CD14-positive monocyte (primary cell): ENCODE measurements around the gene RBMS1. TPM values are rescaled to one million over a fixed set of nuclear protein-coding genes. Genes with fewer than 3 reads are reported as not detected.
A peak's percentile ranks its signal among the peaks of the same experiment; 100 is the strongest.

Experiments
- DNase-seq, 3 donors: peaks; one replicate each; pipeline ENCODE4 v3.0.0-alpha.2; 2011 to 2022
- H2AFZ ChIP-seq: 2 replicates; pipeline ENCODE4 v1.6.0; 2012; ENCODE audit warnings: mild to moderate bottlenecking, low read depth, low read length, inconsistent platforms; ENCODE audit not compliant: insufficient read depth, poor library complexity, severe bottlenecking
- H3K27ac ChIP-seq, 2 donors: 1 replicate in 1 of 2; 2 replicates in 1 of 2; pipeline ENCODE4 v1.5.1; 2012 to 2013; ENCODE audit warnings: low read length in 2 of 2, control low read depth in 1 of 2, inconsistent platforms in 1 of 2, low read depth in 1 of 2, mild to moderate bottlenecking in 1 of 2
- H3K27me3 ChIP-seq, 2 donors: one replicate each; pipeline versions ENCODE4 v1.6.0 to v1.6.1; 2011 to 2013; ENCODE audit warnings: low read length in 2 of 2; ENCODE audit not compliant: control insufficient read depth in 2 of 2, insufficient read depth in 2 of 2
- H3K36me3 ChIP-seq, 2 donors: replicated peaks in 1 of 2; 1 replicate in 1 of 2; 2 replicates in 1 of 2; pipeline versions ENCODE4 v1.5.1 to v1.6.1; 2012 to 2013; ENCODE audit warnings: low read length in 2 of 2, control low read depth in 1 of 2, inconsistent platforms in 1 of 2, mild to moderate bottlenecking in 1 of 2; ENCODE audit not compliant: insufficient read depth in 2 of 2, control insufficient read depth in 1 of 2
- H3K4me1 ChIP-seq, 2 donors: 1 replicate in 1 of 2; 2 replicates in 1 of 2; pipeline versions ENCODE4 v1.5.1 to v1.6.1; 2012 to 2013; ENCODE audit warnings: low read length in 2 of 2, control low read depth in 1 of 2, inconsistent platforms in 1 of 2, mild to moderate bottlenecking in 1 of 2, moderate library complexity in 1 of 2; ENCODE audit not compliant: insufficient read depth in 2 of 2, control insufficient read depth in 1 of 2
- H3K4me2 ChIP-seq: replicated peaks from 2 replicates; pipeline ENCODE3; 2012; ENCODE audit warnings: low read length, moderate library complexity, mild to moderate bottlenecking; ENCODE audit not compliant: poor library complexity, severe bottlenecking; ENCODE audit errors: extremely low read depth
- H3K4me3 ChIP-seq, 3 experiments: fragments of 200-600 bp in 1 of 3; sonication (generic) in 1 of 3; replicated peaks in 1 of 3; 1 replicate in 2 of 3; 2 replicates in 1 of 3; pipeline ENCODE4 v1.5.1; 2011 to 2013; ENCODE audit warnings: low read length in 3 of 3, mild to moderate bottlenecking in 3 of 3, control low read depth in 2 of 3, low read depth in 2 of 3, inconsistent platforms in 1 of 3, moderate library complexity in 1 of 3
- H3K79me2 ChIP-seq: 2 replicates; pipeline ENCODE4 v1.6.0; 2012; ENCODE audit warnings: mild to moderate bottlenecking, control low read depth, inconsistent platforms, low read length, moderate library complexity; ENCODE audit not compliant: insufficient read depth
- H3K9ac ChIP-seq: 2 replicates; pipeline ENCODE4 v1.6.0; 2017; ENCODE audit warnings: low read length, mild to moderate bottlenecking; ENCODE audit not compliant: insufficient read depth, poor library complexity, severe bottlenecking
- H3K9me3 ChIP-seq, 2 donors: replicated peaks in 1 of 2; 1 replicate in 1 of 2; 2 replicates in 1 of 2; pipeline versions ENCODE4 v1.5.1 to v1.6.1; 2012 to 2013; ENCODE audit warnings: low read length in 2 of 2, control low read depth in 1 of 2; ENCODE audit not compliant: control insufficient read depth in 1 of 2, insufficient read depth in 1 of 2
- H4K20me1 ChIP-seq: 2 replicates; pipeline ENCODE4 v1.6.0; 2012; ENCODE audit warnings: mild to moderate bottlenecking, low read length, control low read depth, moderate library complexity; ENCODE audit not compliant: insufficient read depth
- H3K27ac Mint-ChIP-seq, 7 donors: one replicate each; pipeline ENCODE4 v1.8.0; 2020; ENCODE audit warnings: mild to moderate bottlenecking in 7 of 7, mixed read lengths in 7 of 7, moderate library complexity in 6 of 7, inconsistent platforms in 2 of 7
- H3K27me3 Mint-ChIP-seq, 3 donors: one replicate each; pipeline ENCODE4 v1.8.0; 2021 to 2022; ENCODE audit warnings: low read depth in 3 of 3, mild to moderate bottlenecking in 3 of 3, mixed read lengths in 3 of 3, moderate library complexity in 3 of 3, inconsistent platforms in 1 of 3
- H3K36me3 Mint-ChIP-seq, 2 donors: one replicate each; pipeline ENCODE4 v1.8.0; 2020; ENCODE audit warnings: mixed read lengths in 2 of 2, inconsistent platforms in 1 of 2, mild to moderate bottlenecking in 1 of 2
- H3K4me1 Mint-ChIP-seq: one replicate; pipeline ENCODE4 v1.8.0; 2020; ENCODE audit warnings: mild to moderate bottlenecking, mixed read lengths
- H3K4me3 Mint-ChIP-seq, 2 donors: one replicate each; pipeline ENCODE4 v1.8.0; 2020; ENCODE audit warnings: mild to moderate bottlenecking in 2 of 2, mixed read lengths in 2 of 2, moderate library complexity in 1 of 2
- H3K9me3 Mint-ChIP-seq, 7 donors: one replicate each; pipeline ENCODE4 v1.8.0; 2020 to 2022; ENCODE audit warnings: mixed read lengths in 7 of 7, mild to moderate bottlenecking in 6 of 7, moderate library complexity in 6 of 7, inconsistent platforms in 2 of 7
- WGBS: methylation state at CpG from one replicate; pipeline ENCODE4 v1.1.5; 2013; ENCODE audit warnings: missing lambda C conversion rate; ENCODE audit not compliant: insufficient coverage; 5-methylcytosine and 5-hydroxymethylcytosine counted together
- intact Hi-C, 2 donors: fragments of 100-400 bp; cut with micrococcal nuclease; formaldehyde crosslinking; loops; one replicate each; pipeline versions ENCODE4 v1.15.0 to v1.15.1; 2023
- polyA plus RNA-seq, 3 donors: library from polyadenylated mRNA; depleted of rRNA in 1 of 3; unstranded in 2 of 3; stranded (reverse) in 1 of 3; fragments of 300-500 nt in 2 of 3; fragments of >200 nt in 1 of 3; fragmentation: Illumina TruSeq in 2 of 3; gene quantifications; 1 replicate in 2 of 3; 2 replicates in 1 of 3; pipeline ENCODE4 v1.2.3, GENCODE V29; 2012 to 2021
- TF ChIP-seq, protein P1 (sequence below): fragments of 200-600 bp; IDR thresholded peaks from one replicate; pipeline ENCODE4 v1.8.0; 2022; ENCODE audit warnings: antibody characterized with exemption, mild to moderate bottlenecking

Gene RBMS1
- polyA plus RNA-seq, 3 donors = 88.2 to 91.2 (median 89.4) TPM

DNA sequence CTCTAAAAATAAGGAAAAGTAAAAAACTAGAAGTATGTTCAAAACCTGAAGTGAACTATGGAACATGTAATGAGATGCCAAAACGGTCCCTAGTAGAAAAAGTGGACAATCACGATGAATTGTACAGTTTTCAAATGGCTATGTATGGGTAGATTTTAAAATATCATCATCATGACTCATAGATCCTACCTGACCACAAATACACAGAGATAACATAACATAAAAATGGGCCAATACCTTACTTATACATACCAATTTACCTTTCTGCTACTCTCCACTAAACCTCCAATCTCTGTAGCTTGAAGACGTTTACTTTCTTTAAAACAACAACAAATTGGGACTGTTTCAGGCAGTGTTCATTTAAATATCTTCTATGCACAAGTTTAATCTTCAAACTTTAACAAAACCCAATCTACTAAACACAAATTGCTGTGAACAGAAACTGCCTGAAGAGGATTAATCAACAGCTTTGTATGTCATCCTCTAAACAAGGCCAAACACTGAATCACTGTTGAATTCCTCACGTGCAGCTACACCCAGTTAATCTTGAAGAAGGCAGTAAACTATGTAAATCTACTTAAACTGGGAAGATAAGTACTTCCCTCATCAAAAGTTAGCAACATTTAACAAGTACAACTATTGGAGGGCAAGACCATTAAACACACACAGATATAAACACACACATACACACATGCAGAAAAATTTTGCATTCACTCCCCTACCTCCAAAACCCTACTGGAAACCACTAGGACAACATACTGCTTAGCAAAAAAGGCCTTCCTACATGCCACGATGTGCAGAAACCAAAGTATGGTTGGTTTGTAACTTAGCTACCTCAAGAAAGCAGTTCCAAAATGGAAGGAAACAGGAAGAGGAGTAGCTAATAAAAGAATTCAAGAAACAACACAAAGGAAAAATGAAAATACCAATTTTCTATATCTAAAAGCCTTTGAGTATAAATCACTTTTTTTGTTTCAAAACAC lies 90.3 kb downstream of the RBMS1 start:
- no CpG with 5 or more reads among the region's 5 CpGs for WGBS
- peak overlapping the region; percentile 5 for H3K4me2 ChIP-seq
- peaks cover 83% of the 10 kb centered on the region for H4K20me1 ChIP-seq
- peak overlapping the region in 1 of 2 donors; percentile 56 for H3K27ac ChIP-seq
- no peak overlapping the region for H3K4me3 ChIP-seq
- peaks cover 43 to 66% of the 10 kb centered on the region in 2 donors for H3K4me1 ChIP-seq
- peak in 1 of 3 donors; percentile 35 for DNase-seq
- H3K9me3 ChIP-seq = no peaks in the 10 kb centered on the region
- Mint-ChIP-seq H3K27ac (peak overlapping the region; percentile 51 to 89 (median 78)), H3K4me3 (no peak overlapping the region), H3K9me3 (peaks cover 0 to 2% (median 0%) of the 10 kb centered on the region in 7 donors), H3K27me3 (peaks cover 0 to 1% (median 0%) of the 10 kb centered on the region in 3 donors), H3K4me1 (peaks cover 60% of the 10 kb centered on the region), H3K36me3 (peaks cover 16 to 19% of the 10 kb centered on the region in 2 donors)
- no peak overlapping the region for H2AFZ ChIP-seq
- no peak overlapping the region for H3K9ac ChIP-seq
- no peaks in the 10 kb centered on the region for H3K27me3 ChIP-seq
- H3K79me2 ChIP-seq = peaks cover 84% of the 10 kb centered on the region
- TF ChIP-seq, protein P1, sequence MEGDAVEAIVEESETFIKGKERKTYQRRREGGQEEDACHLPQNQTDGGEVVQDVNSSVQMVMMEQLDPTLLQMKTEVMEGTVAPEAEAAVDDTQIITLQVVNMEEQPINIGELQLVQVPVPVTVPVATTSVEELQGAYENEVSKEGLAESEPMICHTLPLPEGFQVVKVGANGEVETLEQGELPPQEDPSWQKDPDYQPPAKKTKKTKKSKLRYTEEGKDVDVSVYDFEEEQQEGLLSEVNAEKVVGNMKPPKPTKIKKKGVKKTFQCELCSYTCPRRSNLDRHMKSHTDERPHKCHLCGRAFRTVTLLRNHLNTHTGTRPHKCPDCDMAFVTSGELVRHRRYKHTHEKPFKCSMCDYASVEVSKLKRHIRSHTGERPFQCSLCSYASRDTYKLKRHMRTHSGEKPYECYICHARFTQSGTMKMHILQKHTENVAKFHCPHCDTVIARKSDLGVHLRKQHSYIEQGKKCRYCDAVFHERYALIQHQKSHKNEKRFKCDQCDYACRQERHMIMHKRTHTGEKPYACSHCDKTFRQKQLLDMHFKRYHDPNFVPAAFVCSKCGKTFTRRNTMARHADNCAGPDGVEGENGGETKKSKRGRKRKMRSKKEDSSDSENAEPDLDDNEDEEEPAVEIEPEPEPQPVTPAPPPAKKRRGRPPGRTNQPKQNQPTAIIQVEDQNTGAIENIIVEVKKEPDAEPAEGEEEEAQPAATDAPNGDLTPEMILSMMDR = no peak
- peaks cover 0 to 14% of the 10 kb centered on the region in 2 donors for H3K36me3 ChIP-seq
- intact Hi-C loops = loop anchor here in 1 of 2 donors (10.0 kb wide), 1 partner anchor 58 kb away; no protein-coding TSS in a partner anchor

DNA sequence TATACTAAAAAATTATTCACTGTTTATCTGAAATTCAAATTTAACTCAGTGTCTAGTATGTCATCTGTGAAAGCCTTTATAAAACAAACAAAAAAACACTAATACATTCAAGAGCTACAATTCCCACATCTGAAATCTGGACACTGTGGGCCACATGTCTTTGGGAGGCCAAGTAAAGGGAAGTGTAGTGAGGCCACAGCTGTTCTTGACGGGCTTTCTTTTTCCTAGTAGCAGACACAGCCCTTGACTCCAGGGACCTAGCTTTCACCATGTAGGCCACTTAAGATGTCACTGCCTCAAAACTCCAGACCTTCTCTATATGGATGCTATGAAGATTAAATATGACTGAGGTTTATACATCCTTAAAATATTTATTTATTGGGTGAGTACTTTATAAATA lies 91.1 kb downstream of the RBMS1 start:
- H3K36me3 Mint-ChIP-seq = peaks cover 16 to 19% of the 10 kb centered on the region in 2 donors
- Histone ChIP-seq H3K4me2 (no peak overlapping the region), H3K9ac (no peak overlapping the region), H3K36me3 (peaks cover 0 to 14% of the 10 kb centered on the region in 2 donors), H3K9me3 (no peaks in the 10 kb centered on the region), H3K27ac (peak overlapping the region in 1 of 2 donors; percentile 56), H3K27me3 (no peaks in the 10 kb centered on the region), H3K4me3 (no peak overlapping the region), H3K4me1 (peaks cover 39 to 62% of the 10 kb centered on the region in 2 donors), H4K20me1 (peaks cover 91% of the 10 kb centered on the region), H3K79me2 (peaks cover 92% of the 10 kb centered on the region), H2AFZ (no peak overlapping the region)
- TF ChIP-seq, protein P1 = no peak
- intact Hi-C loops = loop anchor here in 1 of 2 donors (10.0 kb wide), 1 partner anchor 58 kb away; no protein-coding TSS in a partner anchor
- H3K4me3 Mint-ChIP-seq = no peak overlapping the region
- H3K4me1 Mint-ChIP-seq = peaks cover 56% of the 10 kb centered on the region
- peak in 1 of 3 donors; percentile 31 for DNase-seq
- peaks cover 0 to 1% (median 0%) of the 10 kb centered on the region in 3 donors for H3K27me3 Mint-ChIP-seq
- peak overlapping the region in 4 of 7 donors; percentile 51 to 89 (median 72) for H3K27ac Mint-ChIP-seq
- WGBS = no CpG with 5 or more reads among the region's 1 CpG
- no peaks in the 10 kb centered on the region for H3K9me3 Mint-ChIP-seq
